ENCODE measurements around the gene ZNF335. TPM values are rescaled to one million over a fixed set of nuclear protein-coding genes. Genes with fewer than 3 reads are reported as not detected.

ZNF335 gene
- total and polyA plus RNA-seq, 2 of the 13 experiments (the other 11 are each of a cell fraction or from before 2014, with no cell fraction given): 9.7 to 13.7 TPM

DNA sequence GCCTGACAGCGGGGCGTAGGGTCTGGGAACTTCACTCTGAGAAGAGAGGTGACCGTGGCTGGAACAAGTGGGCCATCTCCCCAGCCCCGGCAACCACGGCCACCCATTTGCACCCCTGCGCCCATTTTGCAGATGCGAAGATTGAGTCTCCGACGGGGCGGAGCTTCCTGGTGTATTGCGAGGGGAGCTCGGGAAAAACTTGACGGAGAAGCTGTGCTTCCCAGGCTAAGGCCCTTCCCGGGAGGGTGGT is 653 bp downstream of the ZNF335 start (continued):
- TF ChIP-seq, protein P1, sequence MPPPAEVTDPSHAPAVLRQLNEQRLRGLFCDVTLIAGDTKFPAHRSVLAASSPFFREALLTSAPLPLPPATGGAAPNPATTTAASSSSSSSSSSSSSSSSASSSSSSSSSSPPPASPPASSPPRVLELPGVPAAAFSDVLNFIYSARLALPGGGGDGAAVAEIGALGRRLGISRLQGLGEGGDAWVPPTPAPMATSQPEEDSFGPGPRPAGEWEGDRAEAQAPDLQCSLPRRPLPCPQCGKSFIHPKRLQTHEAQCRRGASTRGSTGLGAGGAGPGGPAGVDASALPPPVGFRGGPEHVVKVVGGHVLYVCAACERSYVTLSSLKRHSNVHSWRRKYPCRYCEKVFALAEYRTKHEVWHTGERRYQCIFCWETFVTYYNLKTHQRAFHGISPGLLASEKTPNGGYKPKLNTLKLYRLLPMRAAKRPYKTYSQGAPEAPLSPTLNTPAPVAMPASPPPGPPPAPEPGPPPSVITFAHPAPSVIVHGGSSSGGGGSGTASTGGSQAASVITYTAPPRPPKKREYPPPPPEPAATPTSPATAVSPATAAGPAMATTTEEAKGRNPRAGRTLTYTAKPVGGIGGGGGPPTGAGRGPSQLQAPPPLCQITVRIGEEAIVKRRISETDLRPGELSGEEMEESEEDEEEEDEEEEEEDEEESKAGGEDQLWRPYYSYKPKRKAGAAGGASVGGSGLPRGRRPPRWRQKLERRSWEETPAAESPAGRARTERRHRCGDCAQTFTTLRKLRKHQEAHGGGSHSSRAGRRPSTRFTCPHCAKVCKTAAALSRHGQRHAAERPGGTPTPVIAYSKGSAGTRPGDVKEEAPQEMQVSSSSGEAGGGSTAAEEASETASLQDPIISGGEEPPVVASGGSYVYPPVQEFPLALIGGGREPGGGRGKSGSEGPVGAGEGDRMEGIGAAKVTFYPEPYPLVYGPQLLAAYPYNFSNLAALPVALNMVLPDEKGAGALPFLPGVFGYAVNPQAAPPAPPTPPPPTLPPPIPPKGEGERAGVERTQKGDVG (CRISPR knock-in tag; IDR thresholded peaks at IDR 0.05; ENCODE audit: borderline replicate concordance): no peak
- TF ChIP-seq HDAC1 (CRISPR knock-in tag; IDR thresholded peaks at IDR 0.05) (peak; percentile 96), ZNF225 (CRISPR knock-in tag; IDR thresholded peaks at IDR 0.05) (no peak; the same call in 1 of the 2 replicates), NCOA1 (CRISPR knock-in tag; IDR thresholded peaks at IDR 0.05) (no peak), ADNP (CRISPR knock-in tag; IDR thresholded peaks at IDR 0.05) (peak; percentile 100), ZNF430 (CRISPR knock-in tag; IDR thresholded peaks at IDR 0.05) (peak; percentile 94), ZNF737 (CRISPR knock-in tag; IDR thresholded peaks at IDR 0.05; ENCODE audit: borderline replicate concordance) (no peak), ZNF235 (CRISPR knock-in tag; IDR thresholded peaks at IDR 0.05; ENCODE audit: borderline replicate concordance) (0 out of 2 replicates have a peak, but pooled peaks have one; percentile 7)
- TF ChIP-seq, protein P2, sequence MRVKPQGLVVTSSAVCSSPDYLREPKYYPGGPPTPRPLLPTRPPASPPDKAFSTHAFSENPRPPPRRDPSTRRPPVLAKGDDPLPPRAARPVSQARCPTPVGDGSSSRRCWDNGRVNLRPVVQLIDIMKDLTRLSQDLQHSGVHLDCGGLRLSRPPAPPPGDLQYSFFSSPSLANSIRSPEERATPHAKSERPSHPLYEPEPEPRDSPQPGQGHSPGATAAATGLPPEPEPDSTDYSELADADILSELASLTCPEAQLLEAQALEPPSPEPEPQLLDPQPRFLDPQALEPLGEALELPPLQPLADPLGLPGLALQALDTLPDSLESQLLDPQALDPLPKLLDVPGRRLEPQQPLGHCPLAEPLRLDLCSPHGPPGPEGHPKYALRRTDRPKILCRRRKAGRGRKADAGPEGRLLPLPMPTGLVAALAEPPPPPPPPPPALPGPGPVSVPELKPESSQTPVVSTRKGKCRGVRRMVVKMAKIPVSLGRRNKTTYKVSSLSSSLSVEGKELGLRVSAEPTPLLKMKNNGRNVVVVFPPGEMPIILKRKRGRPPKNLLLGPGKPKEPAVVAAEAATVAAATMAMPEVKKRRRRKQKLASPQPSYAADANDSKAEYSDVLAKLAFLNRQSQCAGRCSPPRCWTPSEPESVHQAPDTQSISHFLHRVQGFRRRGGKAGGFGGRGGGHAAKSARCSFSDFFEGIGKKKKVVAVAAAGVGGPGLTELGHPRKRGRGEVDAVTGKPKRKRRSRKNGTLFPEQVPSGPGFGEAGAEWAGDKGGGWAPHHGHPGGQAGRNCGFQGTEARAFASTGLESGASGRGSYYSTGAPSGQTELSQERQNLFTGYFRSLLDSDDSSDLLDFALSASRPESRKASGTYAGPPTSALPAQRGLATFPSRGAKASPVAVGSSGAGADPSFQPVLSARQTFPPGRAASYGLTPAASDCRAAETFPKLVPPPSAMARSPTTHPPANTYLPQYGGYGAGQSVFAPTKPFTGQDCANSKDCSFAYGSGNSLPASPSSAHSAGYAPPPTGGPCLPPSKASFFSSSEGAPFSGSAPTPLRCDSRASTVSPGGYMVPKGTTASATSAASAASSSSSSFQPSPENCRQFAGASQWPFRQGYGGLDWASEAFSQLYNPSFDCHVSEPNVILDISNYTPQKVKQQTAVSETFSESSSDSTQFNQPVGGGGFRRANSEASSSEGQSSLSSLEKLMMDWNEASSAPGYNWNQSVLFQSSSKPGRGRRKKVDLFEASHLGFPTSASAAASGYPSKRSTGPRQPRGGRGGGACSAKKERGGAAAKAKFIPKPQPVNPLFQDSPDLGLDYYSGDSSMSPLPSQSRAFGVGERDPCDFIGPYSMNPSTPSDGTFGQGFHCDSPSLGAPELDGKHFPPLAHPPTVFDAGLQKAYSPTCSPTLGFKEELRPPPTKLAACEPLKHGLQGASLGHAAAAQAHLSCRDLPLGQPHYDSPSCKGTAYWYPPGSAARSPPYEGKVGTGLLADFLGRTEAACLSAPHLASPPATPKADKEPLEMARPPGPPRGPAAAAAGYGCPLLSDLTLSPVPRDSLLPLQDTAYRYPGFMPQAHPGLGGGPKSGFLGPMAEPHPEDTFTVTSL (CRISPR knock-in tag; IDR thresholded peaks at IDR 0.05; ENCODE audit: borderline replicate concordance): no peak
- TF ChIP-seq, protein P3, sequence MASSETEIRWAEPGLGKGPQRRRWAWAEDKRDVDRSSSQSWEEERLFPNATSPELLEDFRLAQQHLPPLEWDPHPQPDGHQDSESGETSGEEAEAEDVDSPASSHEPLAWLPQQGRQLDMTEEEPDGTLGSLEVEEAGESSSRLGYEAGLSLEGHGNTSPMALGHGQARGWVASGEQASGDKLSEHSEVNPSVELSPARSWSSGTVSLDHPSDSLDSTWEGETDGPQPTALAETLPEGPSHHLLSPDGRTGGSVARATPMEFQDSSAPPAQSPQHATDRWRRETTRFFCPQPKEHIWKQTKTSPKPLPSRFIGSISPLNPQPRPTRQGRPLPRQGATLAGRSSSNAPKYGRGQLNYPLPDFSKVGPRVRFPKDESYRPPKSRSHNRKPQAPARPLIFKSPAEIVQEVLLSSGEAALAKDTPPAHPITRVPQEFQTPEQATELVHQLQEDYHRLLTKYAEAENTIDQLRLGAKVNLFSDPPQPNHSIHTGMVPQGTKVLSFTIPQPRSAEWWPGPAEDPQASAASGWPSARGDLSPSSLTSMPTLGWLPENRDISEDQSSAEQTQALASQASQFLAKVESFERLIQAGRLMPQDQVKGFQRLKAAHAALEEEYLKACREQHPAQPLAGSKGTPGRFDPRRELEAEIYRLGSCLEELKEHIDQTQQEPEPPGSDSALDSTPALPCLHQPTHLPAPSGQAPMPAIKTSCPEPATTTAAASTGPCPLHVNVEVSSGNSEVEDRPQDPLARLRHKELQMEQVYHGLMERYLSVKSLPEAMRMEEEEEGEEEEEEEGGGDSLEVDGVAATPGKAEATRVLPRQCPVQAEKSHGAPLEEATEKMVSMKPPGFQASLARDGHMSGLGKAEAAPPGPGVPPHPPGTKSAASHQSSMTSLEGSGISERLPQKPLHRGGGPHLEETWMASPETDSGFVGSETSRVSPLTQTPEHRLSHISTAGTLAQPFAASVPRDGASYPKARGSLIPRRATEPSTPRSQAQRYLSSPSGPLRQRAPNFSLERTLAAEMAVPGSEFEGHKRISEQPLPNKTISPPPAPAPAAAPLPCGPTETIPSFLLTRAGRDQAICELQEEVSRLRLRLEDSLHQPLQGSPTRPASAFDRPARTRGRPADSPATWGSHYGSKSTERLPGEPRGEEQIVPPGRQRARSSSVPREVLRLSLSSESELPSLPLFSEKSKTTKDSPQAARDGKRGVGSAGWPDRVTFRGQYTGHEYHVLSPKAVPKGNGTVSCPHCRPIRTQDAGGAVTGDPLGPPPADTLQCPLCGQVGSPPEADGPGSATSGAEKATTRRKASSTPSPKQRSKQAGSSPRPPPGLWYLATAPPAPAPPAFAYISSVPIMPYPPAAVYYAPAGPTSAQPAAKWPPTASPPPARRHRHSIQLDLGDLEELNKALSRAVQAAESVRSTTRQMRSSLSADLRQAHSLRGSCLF (CRISPR knock-in tag; IDR thresholded peaks at IDR 0.05; ENCODE audit: borderline replicate concordance): no peak
- TF ChIP-seq, protein P4, sequence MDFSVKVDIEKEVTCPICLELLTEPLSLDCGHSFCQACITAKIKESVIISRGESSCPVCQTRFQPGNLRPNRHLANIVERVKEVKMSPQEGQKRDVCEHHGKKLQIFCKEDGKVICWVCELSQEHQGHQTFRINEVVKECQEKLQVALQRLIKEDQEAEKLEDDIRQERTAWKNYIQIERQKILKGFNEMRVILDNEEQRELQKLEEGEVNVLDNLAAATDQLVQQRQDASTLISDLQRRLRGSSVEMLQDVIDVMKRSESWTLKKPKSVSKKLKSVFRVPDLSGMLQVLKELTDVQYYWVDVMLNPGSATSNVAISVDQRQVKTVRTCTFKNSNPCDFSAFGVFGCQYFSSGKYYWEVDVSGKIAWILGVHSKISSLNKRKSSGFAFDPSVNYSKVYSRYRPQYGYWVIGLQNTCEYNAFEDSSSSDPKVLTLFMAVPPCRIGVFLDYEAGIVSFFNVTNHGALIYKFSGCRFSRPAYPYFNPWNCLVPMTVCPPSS (IDR thresholded peaks at IDR 0.05): no peak
- TF ChIP-seq, protein P5, sequence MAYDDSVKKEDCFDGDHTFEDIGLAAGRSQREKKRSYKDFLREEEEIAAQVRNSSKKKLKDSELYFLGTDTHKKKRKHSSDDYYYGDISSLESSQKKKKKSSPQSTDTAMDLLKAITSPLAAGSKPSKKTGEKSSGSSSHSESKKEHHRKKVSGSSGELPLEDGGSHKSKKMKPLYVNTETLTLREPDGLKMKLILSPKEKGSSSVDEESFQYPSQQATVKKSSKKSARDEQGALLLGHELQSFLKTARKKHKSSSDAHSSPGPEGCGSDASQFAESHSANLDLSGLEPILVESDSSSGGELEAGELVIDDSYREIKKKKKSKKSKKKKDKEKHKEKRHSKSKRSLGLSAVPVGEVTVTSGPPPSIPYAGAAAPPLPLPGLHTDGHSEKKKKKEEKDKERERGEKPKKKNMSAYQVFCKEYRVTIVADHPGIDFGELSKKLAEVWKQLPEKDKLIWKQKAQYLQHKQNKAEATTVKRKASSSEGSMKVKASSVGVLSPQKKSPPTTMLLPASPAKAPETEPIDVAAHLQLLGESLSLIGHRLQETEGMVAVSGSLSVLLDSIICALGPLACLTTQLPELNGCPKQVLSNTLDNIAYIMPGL (CRISPR knock-in tag; IDR thresholded peaks at IDR 0.05; ENCODE audit: borderline replicate concordance in 1 of 2, low read depth in 1 of 2): no peak

All from HepG2 (cell line).